Measurements from ENCODE around the gene CCDC93.
"Not testable (repeated sequence)": the region's sequence is repeated elsewhere in the genome, so short reads cannot be mapped to it uniquely, and the experiment has no call there.

Gene CCDC93

GRCh38 chr2:118044854-118045253 lies 31.0 kb upstream of the CCDC93 start:
- DNase-seq = no peak

GRCh38 chr2:118044103-118044716 lies 30.3 kb upstream of the CCDC93 start:
- no peak for DNase-seq

- no peak for DNase-seq
Measured at GRCh38 chr2:118040891-118041290, 27.0 kb upstream of the CCDC93 start.

GRCh38 chr2:118032169-118033013 lies 18.5 kb upstream of the CCDC93 start:
- DNase-seq = peak; percentile 1

GRCh38 chr2:118031566-118031965 lies 17.7 kb upstream of the CCDC93 start:
- DNase-seq = no peak

- no peak for DNase-seq
Measured at GRCh38 chr2:118029025-118029424, 15.2 kb upstream of the CCDC93 start.

- no peak for DNase-seq
Measured at GRCh38 chr2:118021356-118021755, 7.5 kb upstream of the CCDC93 start.

- DNase-seq = no peak
Measured at GRCh38 chr2:118019821-118020220, 6.0 kb upstream of the CCDC93 start.

GRCh38 chr2:118016911-118017310 lies 3.0 kb upstream of the CCDC93 start:
- DNase-seq = no peak

GRCh38 chr2:118015761-118016160 lies 1.9 kb upstream of the CCDC93 start:
- DNase-seq = not testable (repeated sequence)

- DNase-seq = no peak
Measured at GRCh38 chr2:118014492-118014824, 588 bp upstream of the CCDC93 start.

GRCh38 chr2:118013221-118013723 lies 598 bp downstream of the CCDC93 start:
- DNase-seq = no peak

- no peak for DNase-seq
Measured at GRCh38 chr2:118012778-118013177, 1.1 kb downstream of the CCDC93 start.

GRCh38 chr2:118010473-118010872 lies 3.4 kb downstream of the CCDC93 start:
- no peak for DNase-seq

- no peak for DNase-seq
Measured at GRCh38 chr2:118006861-118007260, 7.0 kb downstream of the CCDC93 start.

- no peak for DNase-seq
Measured at GRCh38 chr2:118006326-118006725, 7.5 kb downstream of the CCDC93 start.

- peak; percentile 2 for DNase-seq
Measured at GRCh38 chr2:118003396-118003824, 10.5 kb downstream of the CCDC93 start.

GRCh38 chr2:118000041-118000440 lies 13.8 kb downstream of the CCDC93 start:
- no peak for DNase-seq

GRCh38 chr2:117997872-117998454 lies 15.9 kb downstream of the CCDC93 start:
- no peak for DNase-seq

GRCh38 chr2:117996525-117996924 lies 17.3 kb downstream of the CCDC93 start:
- no peak for DNase-seq

- no peak for DNase-seq
Measured at GRCh38 chr2:117994729-117995128, 19.1 kb downstream of the CCDC93 start.

- no peak for DNase-seq
Measured at GRCh38 chr2:117989854-117990438, 23.9 kb downstream of the CCDC93 start.

GRCh38 chr2:117987121-117987520 lies 26.7 kb downstream of the CCDC93 start:
- no peak for DNase-seq

GRCh38 chr2:117985092-117985491 lies 28.8 kb downstream of the CCDC93 start:
- no peak for DNase-seq

Measured in NCI-H774 (cell line).